ENCODE results near the gene MID1IP1. TPM values are rescaled to one million over a fixed set of nuclear protein-coding genes. Genes with fewer than 3 reads are reported as not detected.
A peak's percentile ranks its signal among the peaks of the same experiment; 100 is the strongest.

The MID1IP1 gene
- total RNA-seq, 4 donors from 2014 or later, result 51.5 to 119 (median 69.0) TPM

DNA sequence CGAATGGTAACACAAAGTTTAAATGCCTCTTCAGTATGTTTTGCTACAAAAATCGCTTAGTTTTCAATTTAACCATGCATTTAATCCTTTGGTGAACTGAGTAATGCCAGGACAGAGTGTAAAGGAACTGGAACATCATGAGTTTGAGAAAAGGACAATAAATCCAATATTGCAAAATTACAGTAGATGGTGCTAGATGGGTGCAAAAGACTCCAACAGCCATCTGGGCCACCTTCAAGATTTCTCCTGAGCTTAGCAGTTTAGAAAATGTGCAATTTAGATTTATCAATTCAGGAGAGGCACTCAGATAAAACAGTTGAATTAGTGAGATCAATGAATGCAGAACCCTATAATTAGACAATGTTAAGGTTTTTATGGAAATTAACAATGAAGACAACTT, 33.2 kb upstream of the MID1IP1 start:
- H3K27me3 ChIP-seq, result no peaks in the 10 kb centered on the region
- no peaks in the 10 kb centered on the region for H3K9me3 ChIP-seq
- H3K4me1 ChIP-seq, result no peaks in the 10 kb centered on the region
- intact Hi-C loops (cut with DNase I), result loop anchor here (10.0 kb wide), 1 partner anchor 217 kb away; no protein-coding TSS in a partner anchor
- no peak overlapping the region for H3K27ac ChIP-seq (replicated peaks in 1 of 4)
- 42% methylated on average over 2 of the region's 2 CpGs for WGBS
- DNase-seq (ENCODE audit: extremely low spot score), result no peak
- no peak overlapping the region for H3K4me3 ChIP-seq
- peak; percentile 27 to 44 (median 35) for TF ChIP-seq CTCF (IDR thresholded peaks at IDR 0.05)
- TF ChIP-seq EP300 (IDR thresholded peaks at IDR 0.05), result no peak
- H3K36me3 ChIP-seq, result no peaks in the 10 kb centered on the region

- DNase-seq (ENCODE audit: extremely low spot score), result no peak
- no peaks in the 10 kb centered on the region for H3K36me3 ChIP-seq
- H3K27me3 ChIP-seq, result no peaks in the 10 kb centered on the region
- intact Hi-C loops (cut with DNase I), result loop anchor here (5.0 kb wide), 1 partner anchor 377 kb away; no protein-coding TSS in a partner anchor
- WGBS, result 72% methylated on average over 10 of the region's 10 CpGs
- no peak overlapping the region for H3K4me3 ChIP-seq
- TF ChIP-seq POLR2A (IDR thresholded peaks at IDR 0.05; ENCODE audit: low read depth), result no peak
- TF ChIP-seq EP300 (IDR thresholded peaks at IDR 0.05), result no peak
- no peak for TF ChIP-seq CTCF (IDR thresholded peaks at IDR 0.05)
- TF ChIP-seq POLR2AphosphoS5 (IDR thresholded peaks at IDR 0.05), result no peak
- no peaks in the 10 kb centered on the region for H3K9me3 ChIP-seq
- H3K4me1 ChIP-seq, result no peaks in the 10 kb centered on the region
- H3K27ac ChIP-seq (replicated peaks in 1 of 4), result no peak overlapping the region
Measured at GRCh38 chrX:38770152-38770551, 31.1 kb upstream of the MID1IP1 start.

DNA sequence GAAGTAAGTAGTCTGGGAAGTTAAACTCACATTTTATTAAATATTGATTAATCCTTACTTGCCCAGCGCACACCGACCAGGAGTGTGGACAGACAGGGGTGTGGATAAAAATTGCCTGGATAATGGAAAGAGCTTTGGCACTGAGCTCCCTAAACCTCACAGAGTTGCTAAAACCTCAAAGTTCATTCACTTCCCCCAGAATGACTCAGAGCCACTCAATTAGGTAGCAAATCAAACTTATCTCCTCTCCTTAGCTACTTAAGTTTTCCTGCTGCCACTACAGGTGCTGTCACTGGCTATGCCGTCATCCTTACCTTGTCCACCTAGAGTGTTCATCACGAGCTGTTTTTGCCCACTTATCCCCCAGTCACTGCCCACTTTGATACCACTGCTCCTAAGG, 27.0 kb upstream of the MID1IP1 start:
- WGBS, result 67% methylated on average over 4 of the region's 4 CpGs
- TF ChIP-seq EP300 (IDR thresholded peaks at IDR 0.05), result no peak
- TF ChIP-seq POLR2AphosphoS5 (IDR thresholded peaks at IDR 0.05), result no peak
- no peak for TF ChIP-seq POLR2A (IDR thresholded peaks at IDR 0.05; ENCODE audit: low read depth)
- no peak for TF ChIP-seq CTCF (IDR thresholded peaks at IDR 0.05)
- intact Hi-C loops (cut with DNase I), result loop anchor here (5.0 kb wide), 1 partner anchor 373 kb away; no protein-coding TSS in a partner anchor

DNA sequence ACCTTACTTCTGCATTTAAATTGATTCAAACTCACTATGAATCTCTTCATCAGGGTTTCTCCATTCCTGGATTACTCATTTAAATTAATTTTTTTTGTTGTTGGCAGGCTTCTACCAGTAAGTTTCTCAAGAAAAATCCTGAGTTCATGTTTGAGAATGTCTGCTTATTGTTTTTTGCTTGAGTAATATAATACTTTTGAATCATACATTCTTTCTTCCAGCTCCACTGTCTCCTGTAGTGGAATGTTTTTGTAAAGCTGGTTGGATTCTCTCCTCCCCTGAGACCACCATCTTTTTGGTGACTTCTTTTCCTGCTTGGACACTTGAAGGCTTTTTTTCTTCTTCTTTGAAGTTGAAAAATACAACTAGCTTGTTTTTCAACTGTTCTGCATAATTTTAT, 4.3 kb upstream of the MID1IP1 start:
- intact Hi-C loops (cut with DNase I), result no loop called here
- no peaks in the 10 kb centered on the region for H3K27me3 ChIP-seq
- H3K4me3 ChIP-seq, result no peak overlapping the region
- H3K9me3 ChIP-seq, result no peaks in the 10 kb centered on the region
- H3K27ac ChIP-seq (replicated peaks in 1 of 4), result no peak overlapping the region
- H3K36me3 ChIP-seq, result no peaks in the 10 kb centered on the region
- DNase-seq (ENCODE audit: extremely low spot score), result no peak
- TF ChIP-seq POLR2AphosphoS5 (IDR thresholded peaks at IDR 0.05) (no peak), CTCF (IDR thresholded peaks at IDR 0.05) (no peak)
- H3K4me1 ChIP-seq, result peaks cover 0 to 6% (median 5%) of the 10 kb centered on the region in 4 donors

More for the DNA sequence above, 27.0 kb upstream of the MID1IP1 start:
- H3K9me3 ChIP-seq, result peaks cover 0 to 3% (median 0%) of the 10 kb centered on the region in 4 donors
- no peaks in the 10 kb centered on the region for H3K4me1 ChIP-seq
- H3K27ac ChIP-seq (replicated peaks in 1 of 4), result no peak overlapping the region
- no peak for DNase-seq (ENCODE audit: extremely low spot score)
- H3K4me3 ChIP-seq, result no peak overlapping the region
- H3K27me3 ChIP-seq, result no peaks in the 10 kb centered on the region
- no peaks in the 10 kb centered on the region for H3K36me3 ChIP-seq

DNA sequence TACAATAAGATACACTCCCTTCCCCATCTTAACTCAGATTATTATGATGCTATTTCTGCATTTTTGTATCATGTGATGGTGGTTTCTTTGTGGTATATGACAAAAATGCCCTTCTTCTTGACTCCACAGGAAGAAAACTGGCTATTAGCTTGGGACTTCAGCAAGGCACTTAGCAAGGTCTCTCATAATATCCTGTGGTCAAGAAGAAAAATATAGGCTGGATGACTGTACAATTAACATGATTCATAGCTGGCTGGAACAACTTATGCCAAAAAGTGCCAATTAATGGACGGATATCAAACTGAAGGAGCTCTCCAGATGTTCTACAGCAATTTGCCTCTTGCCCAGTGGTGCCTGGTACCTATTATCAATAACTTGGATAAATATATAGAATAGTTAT, 2.3 kb upstream of the MID1IP1 start:
- intact Hi-C loops (cut with DNase I), result no loop called here
- H3K4me1 ChIP-seq, result peaks cover 0 to 24% (median 21%) of the 10 kb centered on the region in 4 donors
- 79% methylated on average over 1 of the region's 1 CpG for WGBS
- H3K4me3 ChIP-seq, result no peak overlapping the region
- H3K27me3 ChIP-seq, result no peaks in the 10 kb centered on the region
- H3K27ac ChIP-seq (replicated peaks in 1 of 4), result no peak overlapping the region
- no peak for TF ChIP-seq EP300 (IDR thresholded peaks at IDR 0.05)
- no peak for TF ChIP-seq CTCF (IDR thresholded peaks at IDR 0.05)
- TF ChIP-seq POLR2AphosphoS5 (IDR thresholded peaks at IDR 0.05), result no peak
- no peak for TF ChIP-seq POLR2A (IDR thresholded peaks at IDR 0.05; ENCODE audit: low read depth)
- DNase-seq (ENCODE audit: extremely low spot score), result no peak
- no peaks in the 10 kb centered on the region for H3K36me3 ChIP-seq
- H3K9me3 ChIP-seq, result no peaks in the 10 kb centered on the region

Data from esophagus muscularis mucosa (tissue), 4 donors.